Measurements from ENCODE around the gene LEAP2.

Gene LEAP2

DNA sequence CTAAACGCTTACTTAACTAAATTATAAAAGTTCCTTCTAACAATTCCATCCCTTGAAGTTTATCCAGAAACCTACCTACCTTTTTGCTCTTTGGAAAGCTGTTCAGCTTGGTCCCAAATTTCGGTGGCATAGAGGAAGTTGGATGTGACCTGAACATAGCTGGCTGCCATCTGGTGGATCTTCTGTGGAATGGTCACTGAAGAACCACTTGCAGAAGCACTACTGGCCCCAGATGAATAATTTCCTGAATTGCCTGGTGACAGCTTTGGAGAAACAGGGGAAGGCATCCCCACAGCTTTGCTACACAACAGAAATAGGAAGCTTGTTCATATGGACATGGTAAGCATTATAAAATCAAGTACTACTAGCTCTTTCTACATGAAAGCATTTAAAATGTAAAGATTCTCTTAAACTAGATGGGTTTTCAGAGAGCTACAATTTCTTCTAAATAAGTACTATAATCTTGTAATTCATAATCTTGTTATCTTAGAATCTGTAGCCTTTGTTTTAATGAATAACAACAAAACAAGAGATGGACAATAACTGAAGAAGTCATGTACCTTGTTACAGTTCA, 9.9 kb downstream of the LEAP2 start:
- peak; percentile 15 for DNase-seq

DNA sequence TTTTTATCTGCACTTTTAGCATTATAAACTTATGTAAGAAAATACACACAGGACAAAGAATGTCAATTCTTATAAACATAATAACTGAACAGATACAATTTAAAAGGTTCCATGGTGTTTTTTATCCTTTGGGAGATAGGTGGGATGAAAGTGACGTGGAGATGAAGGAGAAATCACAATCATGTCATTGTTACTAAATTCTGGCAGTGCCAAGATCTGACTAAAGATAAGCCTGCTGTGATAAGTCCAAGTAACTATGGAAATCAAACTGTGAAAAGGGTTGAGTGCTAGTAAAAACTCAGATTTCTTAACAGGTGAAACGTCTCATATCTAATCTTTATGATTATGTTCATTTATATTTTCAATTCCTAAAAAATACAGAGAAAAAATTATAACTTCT, 11.1 kb downstream of the LEAP2 start:
- no peak for DNase-seq

DNA sequence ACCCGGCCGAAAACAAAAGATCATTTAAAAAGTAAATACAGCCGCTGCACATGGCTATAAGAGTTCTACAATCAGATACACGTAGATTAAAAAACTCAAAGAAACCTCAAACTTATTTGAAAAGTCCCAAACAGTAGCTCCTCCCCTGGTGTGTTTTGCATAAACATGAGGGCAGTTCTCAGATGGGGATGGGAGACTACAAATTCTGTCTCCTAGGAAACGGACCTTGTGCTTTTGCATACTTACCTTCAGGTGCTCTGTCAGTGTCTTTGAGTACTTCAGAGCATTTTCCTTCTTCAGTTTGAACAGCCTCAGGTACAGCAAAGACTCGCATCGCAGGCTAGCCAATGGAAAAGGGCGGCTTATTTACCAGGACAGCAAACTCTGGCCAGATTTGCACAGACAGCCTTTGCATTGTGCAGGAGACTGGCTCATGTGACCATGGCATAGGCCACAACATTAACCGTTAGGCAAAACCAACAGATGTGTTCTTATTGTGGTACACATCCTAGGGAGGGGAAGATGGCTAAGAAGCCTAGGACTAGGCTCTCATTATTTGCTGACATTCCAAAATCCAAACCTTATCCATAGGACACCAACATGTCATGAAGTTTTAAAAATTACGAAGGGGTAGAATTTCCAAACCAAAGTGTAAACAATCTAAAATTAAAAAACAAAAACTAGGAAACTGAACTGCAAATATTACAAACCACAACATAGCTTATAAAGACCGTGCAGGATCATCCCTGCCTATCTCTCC, 12.8 kb downstream of the LEAP2 start:
- no peak for DNase-seq

DNA sequence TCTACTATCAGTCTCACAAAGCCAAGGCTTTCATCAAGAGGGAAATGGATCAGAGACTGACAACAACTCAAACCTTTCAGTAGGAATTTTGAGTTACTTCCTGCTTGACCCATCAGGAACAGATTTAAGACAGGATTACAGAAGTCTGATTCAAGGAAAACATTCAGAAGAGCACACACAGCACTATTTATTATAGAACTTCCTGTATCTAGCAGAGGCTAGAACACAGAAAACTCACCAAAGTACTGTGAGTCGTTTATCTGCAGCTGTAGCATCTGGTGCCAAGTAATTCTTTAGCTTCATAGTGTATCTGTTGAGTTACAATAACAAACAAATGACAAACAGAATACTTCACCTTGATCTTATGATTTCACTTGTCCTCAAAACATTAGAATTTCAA, 13.8 kb downstream of the LEAP2 start:
- no peak for DNase-seq

DNA sequence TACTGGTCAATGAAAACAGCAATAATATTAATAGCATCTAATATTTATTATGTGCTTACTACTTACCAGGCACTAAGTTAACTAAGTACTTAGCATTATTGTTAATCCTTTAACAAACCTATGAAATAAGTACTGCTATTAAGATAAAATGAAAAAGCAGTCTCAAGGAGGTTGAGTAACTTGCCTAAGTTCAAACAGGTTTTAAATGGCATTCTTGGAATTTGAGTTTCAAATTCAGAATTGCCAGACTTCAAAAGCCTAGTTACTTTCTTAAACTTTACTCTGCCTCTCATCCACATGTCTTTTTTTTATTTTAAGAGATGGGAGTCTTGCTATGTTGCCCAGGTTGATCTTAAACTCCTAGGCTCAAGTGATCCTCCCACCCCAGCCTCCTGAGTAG, 16.0 kb downstream of the LEAP2 start:
- DNase-seq = no peak

DNA sequence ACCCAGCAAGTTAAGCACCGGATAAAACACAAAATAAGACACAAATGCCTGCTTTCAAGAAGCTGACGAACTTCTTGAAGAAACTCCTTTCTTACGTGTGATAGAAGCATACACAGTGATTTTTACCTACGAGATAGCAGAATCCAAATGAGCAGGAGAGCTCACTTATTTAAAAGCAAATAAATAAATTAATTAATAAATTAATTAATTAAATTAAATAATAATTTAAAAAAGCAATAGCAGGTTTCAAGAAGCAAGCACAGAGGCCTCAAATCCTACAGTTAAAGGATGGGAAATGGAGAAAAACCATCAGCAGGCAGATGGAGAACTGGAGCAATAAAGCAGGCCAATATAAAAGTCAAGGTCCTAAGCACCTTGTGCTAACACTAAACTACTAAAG, 17.3 kb downstream of the LEAP2 start:
- DNase-seq = no peak

DNA sequence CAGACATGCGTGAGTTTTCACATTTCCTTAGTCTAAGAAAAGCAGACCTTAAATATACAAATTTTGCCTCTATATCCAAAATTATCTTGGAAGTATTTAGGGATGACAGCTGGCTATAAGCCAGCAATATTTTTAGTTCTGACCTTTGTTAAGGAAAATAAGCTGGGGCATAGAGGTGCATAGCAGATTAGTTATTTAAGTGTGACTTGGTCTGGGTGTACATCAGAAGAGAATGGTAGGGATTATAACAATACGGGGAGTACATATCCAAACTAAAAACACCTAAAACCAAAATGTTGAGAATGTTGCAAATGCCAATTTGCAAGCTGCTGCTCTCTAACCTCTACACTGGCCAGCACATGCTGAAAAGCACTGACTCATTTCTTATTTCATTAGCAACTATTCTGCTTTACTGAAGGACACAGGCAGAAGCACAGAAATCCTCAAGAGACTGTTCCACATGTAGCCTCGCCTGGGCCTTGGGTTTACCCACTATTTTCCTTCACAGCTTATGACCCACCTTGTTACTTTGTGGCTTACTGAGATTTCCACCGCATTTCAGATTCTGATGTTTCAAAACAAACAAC, 22.3 kb downstream of the LEAP2 start:
- DNase-seq = no peak

DNA sequence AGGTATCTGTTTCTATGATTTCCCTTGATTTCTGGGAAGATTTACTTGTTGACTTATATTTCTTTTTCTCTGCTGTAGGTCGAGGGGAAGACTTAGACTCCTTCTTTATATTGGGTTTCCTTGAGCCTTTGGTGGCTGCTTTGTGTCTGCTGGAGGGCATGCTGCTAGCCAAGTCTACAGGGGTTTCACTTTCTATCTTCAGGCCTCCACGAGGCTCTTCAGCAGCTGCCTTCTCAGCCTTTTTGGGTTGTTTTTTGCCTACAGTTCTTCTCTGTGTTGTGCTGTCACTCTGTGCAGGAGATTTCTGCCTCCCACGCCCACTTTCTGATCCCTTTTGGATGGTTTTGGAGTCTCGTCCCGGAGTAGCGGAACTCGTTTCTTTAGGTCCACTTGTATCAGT, 23.2 kb downstream of the LEAP2 start:
- DNase-seq = no peak

DNA sequence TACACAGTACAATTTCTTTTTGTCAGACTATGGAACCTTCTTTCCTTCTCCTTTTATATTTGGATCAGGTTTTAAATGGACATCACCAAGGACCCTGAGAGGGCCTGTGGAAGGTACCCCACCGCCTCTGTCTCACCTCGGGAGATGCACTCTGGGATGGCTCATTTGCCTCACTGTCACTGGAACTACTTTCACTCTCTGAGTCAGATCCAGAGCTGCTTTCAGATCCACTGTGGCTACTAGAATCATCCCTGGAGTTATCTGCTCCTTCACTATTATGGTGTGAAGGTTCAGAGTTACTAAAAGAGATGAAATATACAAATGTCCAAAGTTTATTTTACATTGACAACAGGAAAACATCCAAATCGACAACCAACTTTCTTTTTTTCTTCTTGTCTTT, 24.6 kb downstream of the LEAP2 start:
- DNase-seq = no peak

DNA sequence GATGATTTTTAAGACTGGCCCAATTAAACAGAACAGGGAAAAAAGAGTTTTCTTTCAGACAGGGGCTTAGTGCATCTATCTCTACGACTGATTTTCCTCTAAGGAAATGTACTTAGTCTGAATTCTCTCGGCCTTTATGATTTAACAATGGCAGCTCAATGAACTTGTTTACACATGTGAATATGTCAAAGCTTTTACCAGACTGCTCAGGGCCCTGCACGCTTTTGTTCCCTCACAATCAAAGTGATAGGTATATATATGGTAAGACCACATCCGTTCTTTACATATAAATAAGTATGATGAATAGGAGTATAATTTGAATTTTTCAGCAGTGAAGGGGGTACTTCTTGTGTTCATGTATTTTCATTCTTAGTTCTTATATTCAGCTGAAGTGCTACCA, 27.6 kb downstream of the LEAP2 start:
- DNase-seq = no peak

DNA sequence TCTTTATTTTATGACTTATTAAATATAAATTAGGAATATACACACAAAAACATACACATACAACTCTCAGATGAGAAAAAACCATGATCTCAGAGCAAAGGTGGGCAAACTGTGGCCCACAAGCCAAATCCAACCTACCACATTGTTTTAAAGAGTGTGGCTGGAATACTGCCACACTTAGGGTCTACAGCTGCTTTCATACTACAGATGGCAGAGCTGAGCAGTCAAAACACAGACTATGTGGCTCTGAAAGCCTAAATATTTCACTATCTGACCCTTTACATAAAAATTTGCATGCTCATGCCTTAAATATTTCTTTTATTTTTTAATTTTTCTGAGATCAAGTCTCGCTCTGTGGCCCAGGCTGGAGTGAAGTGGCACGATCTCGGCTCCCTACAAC, 28.3 kb downstream of the LEAP2 start:
- no peak for DNase-seq

DNA sequence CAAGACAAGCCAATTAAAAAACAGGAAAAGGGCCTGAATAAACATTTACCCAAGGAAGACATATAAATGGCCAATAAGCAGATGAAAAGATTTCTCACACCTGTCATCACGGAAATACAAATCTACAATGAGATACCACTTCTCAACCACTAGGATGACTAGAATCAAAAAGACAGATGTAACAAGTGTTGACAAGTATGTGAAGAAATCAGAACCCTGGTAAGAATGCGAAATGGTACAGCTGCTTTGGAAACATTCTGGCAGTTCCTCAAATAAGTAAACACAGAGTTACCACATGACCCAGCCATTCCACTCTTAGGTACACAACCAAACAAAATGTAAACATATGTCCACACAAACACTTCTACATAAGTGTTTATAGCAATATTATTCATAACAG, 32.5 kb downstream of the LEAP2 start:
- DNase-seq = no peak

DNA sequence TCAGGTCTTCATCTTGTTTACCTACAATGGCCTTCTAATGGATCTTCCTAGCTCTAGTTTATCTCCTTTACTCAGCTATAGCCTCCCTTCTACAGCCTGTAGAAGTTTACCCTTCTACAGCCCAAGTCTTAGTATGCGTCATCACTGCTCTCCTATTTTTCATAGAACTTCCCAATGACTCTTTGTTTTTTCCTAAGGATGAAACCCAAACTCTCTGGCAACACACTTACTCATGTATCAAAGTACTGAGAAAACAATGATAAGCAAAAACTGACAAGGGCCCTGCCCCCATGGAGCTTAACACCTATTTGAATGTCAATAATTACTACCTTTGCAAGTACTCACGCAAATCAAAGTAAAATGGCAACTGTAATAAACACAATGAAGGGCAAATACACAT, 33.7 kb downstream of the LEAP2 start:
- DNase-seq = no peak

DNA sequence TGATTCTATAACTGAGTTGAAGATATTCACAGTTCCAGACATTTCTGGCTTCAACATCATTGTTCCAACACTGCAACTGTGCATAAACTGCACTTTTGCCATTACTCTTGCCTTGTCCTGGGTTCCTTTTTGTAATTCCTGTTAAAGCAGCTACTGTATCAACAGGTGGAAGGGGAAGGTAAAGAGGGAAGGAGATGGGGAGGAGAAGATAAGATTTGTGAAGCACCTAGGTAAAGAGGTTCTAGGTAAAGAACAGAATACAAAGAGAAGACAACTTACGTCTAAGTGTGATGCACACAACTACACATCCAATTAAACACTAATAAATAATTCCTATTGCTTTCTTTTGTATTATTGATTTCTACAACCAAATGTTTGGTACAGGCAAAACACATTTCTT, 36.2 kb downstream of the LEAP2 start:
- DNase-seq = no peak

DNA sequence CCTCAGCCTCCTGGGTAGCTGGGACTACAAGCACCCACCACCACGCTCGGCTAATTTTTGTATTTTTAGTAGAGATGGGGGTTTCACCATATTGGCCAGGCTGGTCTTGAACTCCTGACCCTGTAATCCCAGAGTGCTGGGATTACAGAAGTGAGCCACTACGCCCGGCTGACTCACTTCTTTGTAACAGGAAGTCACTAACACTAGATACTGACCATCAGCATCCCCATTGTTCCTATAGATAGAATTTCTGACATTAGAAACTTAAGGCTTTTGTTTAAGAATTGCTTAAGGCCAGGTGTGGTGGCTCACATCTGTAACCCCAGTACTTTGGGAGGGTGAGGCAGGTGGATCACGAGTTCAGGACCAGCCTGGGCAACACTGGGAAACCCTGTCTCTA, 42.2 kb downstream of the LEAP2 start:
- DNase-seq = no peak

DNA sequence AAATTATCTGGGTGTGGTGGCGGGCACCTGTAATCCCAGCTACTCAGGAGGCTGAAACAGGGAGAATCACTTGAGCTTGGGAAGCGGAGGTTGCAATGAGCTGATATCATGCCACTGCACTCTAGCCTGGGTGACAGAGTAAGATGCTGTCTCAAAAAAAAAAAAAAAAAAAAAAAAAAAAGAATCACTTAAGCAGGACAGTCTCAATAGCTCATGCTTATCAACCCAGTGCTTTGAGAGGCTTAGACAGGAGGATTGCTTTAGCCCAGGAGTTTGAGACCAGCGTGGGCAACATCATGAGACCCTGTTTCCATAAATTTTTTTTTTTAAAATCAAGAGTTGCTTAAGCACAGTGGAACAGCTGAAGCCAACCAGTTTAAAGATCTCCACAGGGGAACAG, 42.6 kb downstream of the LEAP2 start:
- DNase-seq = no peak
